Large intestine (tissue), 3 donors: ENCODE results near the gene CD200. TPM values are rescaled to one million over a fixed set of nuclear protein-coding genes. Genes with fewer than 3 reads are reported as not detected.

ENCODE experiments used
- DNase-seq, 2 donors: peaks; one replicate each; pipeline versions ENCODE4 v3.0.0 to v3.0.0-alpha.2; 2013
- H3K27ac ChIP-seq: one replicate; pipeline ENCODE4 v1.5.1; 2013; ENCODE audit warnings: low read length
- H3K27me3 ChIP-seq: 2 replicates; pipeline ENCODE4 v1.6.1; 2013; ENCODE audit warnings: low read length; ENCODE audit not compliant: control insufficient read depth, insufficient read depth
- H3K36me3 ChIP-seq: 2 replicates; pipeline ENCODE4 v1.6.1; 2013; ENCODE audit warnings: low read length; ENCODE audit not compliant: control insufficient read depth, insufficient read depth
- H3K4me1 ChIP-seq: one replicate; pipeline ENCODE4 v1.6.1; 2013; ENCODE audit warnings: low read length; ENCODE audit not compliant: control insufficient read depth, insufficient read depth
- H3K4me3 ChIP-seq: one replicate; pipeline ENCODE4 v1.5.1; 2013; ENCODE audit warnings: low read length
- H3K9me3 ChIP-seq: one replicate; pipeline ENCODE4 v1.6.1; 2013; ENCODE audit warnings: mild to moderate bottlenecking, low read depth, low read length, moderate library complexity; ENCODE audit not compliant: control insufficient read depth
- WGBS: methylation state at CpG from one replicate; pipeline ENCODE4 v1.1.5; 2013; ENCODE audit warnings: low lambda C conversion rate; ENCODE audit not compliant: insufficient coverage; 5-methylcytosine and 5-hydroxymethylcytosine counted together
- polyA plus RNA-seq: library from polyadenylated mRNA; unstranded; fragments of 120-200 nt; gene quantifications from one replicate; pipeline ENCODE4 v1.2.1, GENCODE V29; 2013

Gene CD200
- polyA plus RNA-seq, 1 donor: 21.8 TPM

GRCh38 chr3:112333381-112334317 lies 693 bp downstream of the CD200 start:
- H3K9me3 ChIP-seq: no peaks in the 10 kb centered on the region
- WGBS: 4% methylated on average over 5 of the region's 23 CpGs
- H3K4me3 ChIP-seq: peak overlapping the region; percentile 67
- H3K27me3 ChIP-seq: peaks cover 14% of the 10 kb centered on the region
- DNase-seq: peak in 1 of 2 donors; percentile 61
- no peaks in the 10 kb centered on the region for H3K36me3 ChIP-seq
- no peaks in the 10 kb centered on the region for H3K4me1 ChIP-seq
- H3K27ac ChIP-seq: peak overlapping the region; percentile 79

GRCh38 chr3:112334691-112335433 lies 1.9 kb downstream of the CD200 start:
- Histone ChIP-seq H3K27me3 (peaks cover 14% of the 10 kb centered on the region), H3K36me3 (no peaks in the 10 kb centered on the region), H3K9me3 (no peaks in the 10 kb centered on the region), H3K4me3 (peak overlapping the region; percentile 67), H3K27ac (peak overlapping the region; percentile 79), H3K4me1 (no peaks in the 10 kb centered on the region)
- WGBS: 64% methylated on average over 5 of the region's 6 CpGs
- DNase-seq: peak in 1 of 2 donors; percentile 13

- WGBS: no CpG with 5 or more reads among the region's 2 CpGs
- Histone ChIP-seq H3K27me3 (peaks cover 14% of the 10 kb centered on the region), H3K4me1 (no peaks in the 10 kb centered on the region), H3K4me3 (no peak overlapping the region), H3K9me3 (no peaks in the 10 kb centered on the region), H3K27ac (no peak overlapping the region), H3K36me3 (no peaks in the 10 kb centered on the region)
- no peak for DNase-seq
These were observed 2.5 kb downstream of the CD200 start for GRCh38 chr3:112335434-112335781.

- Histone ChIP-seq H3K4me1 (no peaks in the 10 kb centered on the region), H3K27ac (no peak overlapping the region), H3K36me3 (no peaks in the 10 kb centered on the region), H3K4me3 (no peak overlapping the region), H3K9me3 (no peaks in the 10 kb centered on the region), H3K27me3 (peaks cover 6% of the 10 kb centered on the region)
- WGBS: 84% methylated on average over 5 of the region's 6 CpGs
- DNase-seq: no peak
These were observed 5.2 kb downstream of the CD200 start for GRCh38 chr3:112338021-112338726.

GRCh38 chr3:112338727-112339056 lies 5.7 kb downstream of the CD200 start:
- no peak for DNase-seq
- no CpG with 5 or more reads among the region's 2 CpGs for WGBS

GRCh38 chr3:112339134-112339533 lies 6.2 kb downstream of the CD200 start:
- H3K4me3 ChIP-seq: no peak overlapping the region
- no peaks in the 10 kb centered on the region for H3K27me3 ChIP-seq
- no peaks in the 10 kb centered on the region for H3K9me3 ChIP-seq
- H3K36me3 ChIP-seq: no peaks in the 10 kb centered on the region
- DNase-seq: no peak
- H3K4me1 ChIP-seq: no peaks in the 10 kb centered on the region
- no peak overlapping the region for H3K27ac ChIP-seq

More at GRCh38 chr3:112338727-112339056, 5.7 kb downstream of the CD200 start:
- H3K9me3 ChIP-seq: no peaks in the 10 kb centered on the region
- H3K4me1 ChIP-seq: no peaks in the 10 kb centered on the region
- H3K36me3 ChIP-seq: no peaks in the 10 kb centered on the region
- peaks cover 2% of the 10 kb centered on the region for H3K27me3 ChIP-seq
- H3K4me3 ChIP-seq: no peak overlapping the region
- no peak overlapping the region for H3K27ac ChIP-seq

GRCh38 chr3:112339609-112340008 lies 6.7 kb downstream of the CD200 start:
- no peak for DNase-seq
- no CpG with 5 or more reads among the region's 2 CpGs for WGBS
- H3K27ac ChIP-seq: no peak overlapping the region

GRCh38 chr3:112341386-112341785 lies 8.4 kb downstream of the CD200 start:
- Histone ChIP-seq H3K27ac (no peak overlapping the region), H3K36me3 (peaks cover 8% of the 10 kb centered on the region), H3K4me1 (no peaks in the 10 kb centered on the region), H3K27me3 (no peaks in the 10 kb centered on the region), H3K9me3 (no peaks in the 10 kb centered on the region), H3K4me3 (no peak overlapping the region)
- no CpG with 5 or more reads among the region's 2 CpGs for WGBS
- DNase-seq: no peak

More at GRCh38 chr3:112339609-112340008, 6.7 kb downstream of the CD200 start:
- H3K9me3 ChIP-seq: no peaks in the 10 kb centered on the region
- no peaks in the 10 kb centered on the region for H3K36me3 ChIP-seq
- no peaks in the 10 kb centered on the region for H3K4me1 ChIP-seq
- no peak overlapping the region for H3K4me3 ChIP-seq
- no peaks in the 10 kb centered on the region for H3K27me3 ChIP-seq

GRCh38 chr3:112345681-112346080 lies 12.7 kb downstream of the CD200 start:
- 100% methylated on average over 1 of the region's 2 CpGs for WGBS

GRCh38 chr3:112346491-112347122 lies 13.7 kb downstream of the CD200 start:
- Histone ChIP-seq H3K4me3 (no peak overlapping the region), H3K9me3 (no peaks in the 10 kb centered on the region), H3K27me3 (no peaks in the 10 kb centered on the region), H3K27ac (no peak overlapping the region), H3K4me1 (no peaks in the 10 kb centered on the region), H3K36me3 (peaks cover 14% of the 10 kb centered on the region)
- WGBS: 100% methylated on average over 1 of the region's 3 CpGs
- no peak for DNase-seq

More at GRCh38 chr3:112345681-112346080, 12.7 kb downstream of the CD200 start:
- Histone ChIP-seq H3K4me3 (no peak overlapping the region), H3K27me3 (no peaks in the 10 kb centered on the region), H3K27ac (no peak overlapping the region), H3K36me3 (peaks cover 14% of the 10 kb centered on the region), H3K4me1 (no peaks in the 10 kb centered on the region), H3K9me3 (no peaks in the 10 kb centered on the region)
- DNase-seq: no peak
